Measurements from ENCODE around the gene CLASP1.
A peak's percentile ranks its signal among the peaks of the same experiment; 100 is the strongest.
"Not testable (repeated sequence)": the region's sequence is repeated elsewhere in the genome, so short reads cannot be mapped to it uniquely, and the experiment has no call there.

Gene CLASP1

DNA sequence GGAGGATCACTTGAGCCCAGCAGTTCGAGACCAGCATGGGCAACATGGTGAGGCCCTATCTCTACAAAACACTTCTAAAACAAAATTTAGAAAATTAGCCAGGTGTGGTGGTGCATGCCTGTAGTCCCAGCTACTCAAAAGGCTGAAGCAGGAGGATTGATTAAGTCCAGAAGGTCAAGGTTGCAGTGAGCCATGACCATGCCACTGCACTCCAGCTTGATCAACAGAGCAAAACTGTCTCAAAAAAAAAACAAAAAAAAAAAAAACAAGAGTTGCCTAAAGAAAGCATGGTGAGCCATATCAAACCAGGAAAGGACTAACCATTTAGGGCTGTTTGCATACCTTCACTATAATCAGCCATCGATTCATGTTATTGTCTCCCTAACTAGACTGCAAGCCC lies 4.5 kb downstream of the CLASP1 start:
- no peak for TF ChIP-seq ZFX (IDR thresholded peaks at IDR 0.05)
- no peak for TF ChIP-seq CTCF (conservative IDR thresholded peaks at IDR 0.05)

DNA sequence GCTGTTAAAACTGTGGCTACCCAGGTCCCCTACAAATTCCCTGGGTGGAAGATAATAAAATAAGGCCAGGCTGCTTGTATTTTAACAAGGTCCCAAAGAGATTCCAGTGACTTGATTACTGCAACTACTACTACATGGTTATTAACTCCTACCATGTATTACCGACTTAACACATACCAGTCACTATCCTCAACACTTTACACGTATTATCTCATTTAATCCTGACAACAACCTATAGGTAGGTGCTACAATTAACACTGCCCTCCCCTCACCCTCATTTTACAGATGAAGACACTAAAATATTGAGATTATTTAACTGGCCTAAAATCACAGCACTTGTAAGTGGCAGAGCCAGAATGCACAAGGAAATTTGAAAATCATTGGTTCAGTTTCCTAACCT lies 5.4 kb downstream of the CLASP1 start:
- no peak overlapping the region for H3K27ac ChIP-seq
- no peak for TF ChIP-seq ZFX (IDR thresholded peaks at IDR 0.05)
- no peak for TF ChIP-seq CTCF (conservative IDR thresholded peaks at IDR 0.05)

More for the DNA sequence above, 4.5 kb downstream of the CLASP1 start:
- H3K27ac ChIP-seq: no peak overlapping the region

GRCh38 chr2:121640380-121641316 lies 8.6 kb downstream of the CLASP1 start:
- no peak overlapping the region for H3K27ac ChIP-seq
- TF ChIP-seq ZFX (IDR thresholded peaks at IDR 0.05) (no peak), CTCF (conservative IDR thresholded peaks at IDR 0.05) (no peak)

DNA sequence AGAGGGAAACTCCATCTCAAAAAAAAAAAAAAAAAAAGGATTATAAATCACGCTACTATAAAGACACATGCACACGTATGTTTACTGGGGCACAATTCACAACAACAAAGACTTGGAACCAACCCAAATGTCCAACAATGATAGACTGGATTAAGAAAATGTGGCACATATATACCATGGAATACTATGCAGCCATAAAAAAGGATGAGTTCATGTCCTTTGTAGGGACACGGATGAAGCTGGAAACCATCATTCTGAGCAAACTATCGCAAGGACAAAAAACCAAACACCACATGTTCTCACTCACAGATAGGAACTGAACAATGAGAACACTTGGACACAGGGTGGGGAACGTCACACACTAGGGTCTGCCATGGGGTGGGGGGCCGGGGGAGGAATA lies 9.4 kb downstream of the CLASP1 start:
- not testable (repeated sequence) for H3K27ac ChIP-seq

GRCh38 chr2:121638333-121638732 lies 10.9 kb downstream of the CLASP1 start:
- TF ChIP-seq ZFX (IDR thresholded peaks at IDR 0.05) (no peak), CTCF (conservative IDR thresholded peaks at IDR 0.05) (no peak)
- no peak overlapping the region for H3K27ac ChIP-seq

DNA sequence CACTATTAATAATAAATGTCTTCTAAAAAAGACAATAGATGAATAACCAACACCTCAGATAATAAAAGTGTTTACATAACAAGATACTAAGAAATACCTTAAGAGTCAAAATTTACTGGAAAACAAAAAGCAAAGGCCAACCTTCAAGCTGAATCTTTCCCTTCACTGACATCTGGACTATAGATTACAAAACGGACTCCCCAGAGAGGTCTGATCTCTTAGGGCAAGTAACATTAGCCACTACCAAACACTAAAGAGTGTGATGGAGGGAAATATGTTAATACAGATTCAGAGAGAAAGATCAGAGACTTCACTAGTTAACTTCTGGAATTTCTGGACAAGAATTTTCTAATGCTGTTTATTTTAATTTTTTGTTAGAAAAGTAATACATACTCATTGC lies 13.9 kb downstream of the CLASP1 start:
- H3K27ac ChIP-seq: no peak overlapping the region
- TF ChIP-seq CTCF (conservative IDR thresholded peaks at IDR 0.05): no peak
- TF ChIP-seq ZFX (IDR thresholded peaks at IDR 0.05): no peak

DNA sequence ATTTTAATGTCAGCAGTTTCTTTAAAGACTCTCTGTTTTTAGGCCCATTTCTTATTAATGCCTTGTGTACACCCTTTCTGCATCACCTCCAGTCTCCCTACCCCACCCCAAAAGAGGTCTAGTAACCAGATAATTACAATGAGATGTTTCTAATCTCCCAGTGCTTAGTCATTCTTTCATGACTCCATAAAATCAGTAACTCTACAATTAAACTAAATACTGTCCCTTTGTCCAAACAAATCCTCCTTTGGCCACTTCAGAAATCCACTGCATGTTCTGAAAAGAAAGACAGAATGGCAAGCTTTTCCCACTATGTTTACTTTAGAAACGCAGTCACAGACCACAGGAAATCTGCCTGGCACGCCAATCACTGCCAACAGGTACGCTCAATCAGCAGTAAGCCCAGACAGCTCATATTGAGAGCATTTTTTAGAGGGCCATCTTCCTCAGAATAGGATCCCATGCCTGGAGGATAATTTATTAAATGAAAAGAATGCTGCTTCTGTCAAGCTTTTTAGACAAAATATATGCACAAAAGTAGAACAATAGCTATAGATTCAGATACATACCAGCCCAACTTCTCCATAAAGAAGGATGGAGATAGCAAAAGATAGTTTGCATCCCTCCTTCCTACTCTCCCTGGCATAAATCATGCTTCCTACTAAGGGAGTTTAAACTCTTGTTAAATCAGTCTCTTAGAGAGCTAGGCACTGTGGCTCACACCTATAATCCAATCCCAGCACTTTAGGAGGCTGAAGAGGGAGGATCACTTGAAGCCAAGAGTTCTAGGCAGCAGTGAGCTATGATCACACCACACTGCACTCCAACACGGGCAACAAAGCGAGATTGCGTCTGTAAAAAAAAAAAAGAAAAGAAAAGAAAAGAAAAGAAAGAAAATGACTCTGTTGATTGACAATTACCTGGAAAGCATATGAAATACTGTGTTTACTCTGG lies 14.6 kb downstream of the CLASP1 start:
- H3K27ac ChIP-seq: peak overlapping the region; percentile 17; the same call in 1 of the 2 replicates
- TF ChIP-seq CTCF (conservative IDR thresholded peaks at IDR 0.05): no peak
- no peak for TF ChIP-seq ZFX (IDR thresholded peaks at IDR 0.05)
